ENCODE data around the gene ACSS3. TPM values are rescaled to one million over a fixed set of nuclear protein-coding genes. Genes with fewer than 3 reads are reported as not detected.

Gene ACSS3
- total and polyA plus RNA-seq, 9 of the 15 experiments (the other 6 are each of a cell fraction or from before 2014, with no cell fraction given): 0.40 TPM; not detected in 8

- WGBS (ENCODE audit: insufficient coverage, low coverage, missing lambda C conversion rate): 0% methylated on average over 2 of the region's 2 CpGs
- Histone ChIP-seq H3K36me3 (ENCODE audit: control insufficient read depth, insufficient read depth, low read length) (no peaks in the 10 kb centered on the region), H4K20me1 (replicated peaks; ENCODE audit: control insufficient read depth, insufficient read depth, low read length) (no peaks in the 10 kb centered on the region), H3K27ac (ENCODE audit: extremely low read depth, low read depth, low read length) (no peak overlapping the region), H2AFZ (ENCODE audit: low read depth, low read length) (no peak overlapping the region), H3K4me2 (ENCODE audit: insufficient read depth, low read length) (no peak overlapping the region), H3K4me1 (replicated peaks in 1 of 2; ENCODE audit: control insufficient read depth in 2 of 2, insufficient read depth in 2 of 2, low read length in 2 of 2) (no peaks in the 10 kb centered on the region), H3K9me1 (ENCODE audit: control insufficient read depth, insufficient read depth, low read length) (no peaks in the 10 kb centered on the region), H3K4me3 (no peak overlapping the region), H3K27me3 (ENCODE audit: control insufficient read depth in 2 of 2, insufficient read depth in 2 of 2, low read length in 2 of 2) (no peaks in the 10 kb centered on the region), H3K9ac (ENCODE audit: insufficient read depth in 1 of 2, low read depth in 2 of 2, low read length in 2 of 2) (no peak overlapping the region), H3K9me3 (replicated peaks; ENCODE audit: control insufficient read depth, insufficient read depth, low read depth, low read length) (no peaks in the 10 kb centered on the region; the same call in 1 of the 2 replicates), H3K79me2 (ENCODE audit: control insufficient read depth, insufficient read depth, low read length) (no peaks in the 10 kb centered on the region)
- no TSS peak for BruUV-seq (replicated peaks)
- ATAC-seq (no peak), FAIRE-seq (no peak), DNase-seq (ENCODE audit: extremely low read depth in 1 of 4, low spot score in 3 of 4) (no peak)
- POLR2A ChIA-PET: no interaction called here
- TF ChIP-seq ARID1B (IDR thresholded peaks at IDR 0.05): no peak
- no peak for TF ChIP-seq WHSC1 (IDR thresholded peaks at IDR 0.05; ENCODE audit: low read length)
- TF ChIP-seq CGGBP1 (CRISPR knock-in tag; IDR thresholded peaks at IDR 0.05): no peak
- no peak for TF ChIP-seq SMARCB1 (IDR thresholded peaks at IDR 0.05; ENCODE audit: insufficient read length, low read depth)
- CTCF ChIA-PET (ENCODE audit: low intra/inter-chr PET ratio): no interaction called here
- in situ Hi-C loops (cut with MboI): no loop called here
- intact Hi-C loops (cut with micrococcal nuclease): no loop called here
Measured at GRCh38 chr12:81300454-81300853, 222.6 kb downstream of the ACSS3 start.

- Histone ChIP-seq H3K79me2 (ENCODE audit: control insufficient read depth, insufficient read depth, low read length) (no peaks in the 10 kb centered on the region), H3K27me3 (ENCODE audit: control insufficient read depth in 2 of 2, insufficient read depth in 2 of 2, low read length in 2 of 2) (no peaks in the 10 kb centered on the region), H3K9me3 (replicated peaks; ENCODE audit: control insufficient read depth, insufficient read depth, low read depth, low read length) (no peaks in the 10 kb centered on the region), H4K20me1 (replicated peaks; ENCODE audit: control insufficient read depth, insufficient read depth, low read length) (no peaks in the 10 kb centered on the region), H3K27ac (ENCODE audit: extremely low read depth, low read depth, low read length) (no peak overlapping the region), H3K4me3 (no peak overlapping the region), H3K4me2 (ENCODE audit: insufficient read depth, low read length) (no peak overlapping the region), H3K9ac (ENCODE audit: insufficient read depth in 1 of 2, low read depth in 2 of 2, low read length in 2 of 2) (no peak overlapping the region), H2AFZ (ENCODE audit: low read depth, low read length) (no peak overlapping the region), H3K36me3 (ENCODE audit: control insufficient read depth, insufficient read depth, low read length) (no peaks in the 10 kb centered on the region), H3K9me1 (ENCODE audit: control insufficient read depth, insufficient read depth, low read length) (no peaks in the 10 kb centered on the region), H3K4me1 (replicated peaks in 1 of 2; ENCODE audit: control insufficient read depth in 2 of 2, insufficient read depth in 2 of 2, low read length in 2 of 2) (no peaks in the 10 kb centered on the region)
- DNase-seq (ENCODE audit: extremely low read depth in 1 of 4, low spot score in 3 of 4): no peak
- no TSS peak for BruUV-seq (replicated peaks)
- ATAC-seq: no peak
- intact Hi-C loops (cut with micrococcal nuclease) (no loop called here), in situ Hi-C loops (cut with MboI) (no loop called here)
- 0% methylated on average over 3 of the region's 3 CpGs for WGBS (ENCODE audit: insufficient coverage, low coverage, missing lambda C conversion rate)
- no peak for FAIRE-seq
- TF ChIP-seq THAP12 (CRISPR knock-in tag; IDR thresholded peaks at IDR 0.05) (no peak), ZKSCAN8 (CRISPR knock-in tag; IDR thresholded peaks at IDR 0.05) (no peak), CBX5 (IDR thresholded peaks at IDR 0.05; ENCODE audit: borderline replicate concordance, low read depth) (no peak), NR2C2 (CRISPR knock-in tag; IDR thresholded peaks at IDR 0.05) (no peak), NR2C2 (tag; IDR thresholded peaks at IDR 0.05) (no peak), TAF15 (IDR thresholded peaks at IDR 0.05; ENCODE audit: low read depth, low read length) (no peak), HDAC6 (IDR thresholded peaks at IDR 0.05; ENCODE audit: low read depth, low read length) (no peak)
- CTCF ChIA-PET (ENCODE audit: low intra/inter-chr PET ratio): no interaction called here
- POLR2A ChIA-PET: no interaction called here
Measured at GRCh38 chr12:81303935-81304334, 226.1 kb downstream of the ACSS3 start.

Measured in K562 (cell line).